HCT116 (cell line): ENCODE measurements around the gene FAM234B.

Experiments used
- CTCF ChIP-seq, 3 experiments: fragments of 200-600 bp in 1 of 3; sonication (generic) in 1 of 3; IDR thresholded peaks in 2 of 3; conservative IDR thresholded peaks in 1 of 3; 2 replicates each; pipeline ENCODE4 v1.5.1; 2012 to 2017; ENCODE audit warnings: low read depth in 2 of 3, low read length in 2 of 3, antibody characterized with exemption in 1 of 3, borderline replicate concordance in 1 of 3, control low read depth in 1 of 3, mild to moderate bottlenecking in 1 of 3, mixed read lengths in 1 of 3, mixed run types in 1 of 3, moderate library complexity in 1 of 3; ENCODE audit not compliant: insufficient read depth in 1 of 3
- EGR1 ChIP-seq: IDR thresholded peaks from 2 replicates; pipeline ENCODE4 v1.6.1; 2012; ENCODE audit warnings: low read depth
- EZH2 ChIP-seq: fragments of 200-600 bp; sonication (generic); IDR thresholded peaks from 2 replicates; pipeline ENCODE4 v1.6.1; 2017; ENCODE audit warnings: antibody characterized with exemption, mixed run types
- FOSL1 ChIP-seq: IDR thresholded peaks from 2 replicates; pipeline ENCODE4 v1.6.1; 2012; ENCODE audit warnings: low read depth
- JUND ChIP-seq: IDR thresholded peaks from 2 replicates; pipeline ENCODE4 v1.6.1; 2012
- POLR2A ChIP-seq: IDR thresholded peaks from 2 replicates; pipeline ENCODE4 v1.7.0; 2011; ENCODE audit warnings: borderline replicate concordance; ENCODE audit not compliant: insufficient read depth, insufficient read length; ENCODE audit errors: extremely low read depth
- POLR2AphosphoS5 ChIP-seq: IDR thresholded peaks from 2 replicates; pipeline ENCODE4 v1.6.1; 2011; ENCODE audit warnings: mild to moderate bottlenecking, low read depth, low read length, moderate library complexity
- RAD21 ChIP-seq: IDR thresholded peaks from 2 replicates; pipeline ENCODE4 v1.6.1; 2012; ENCODE audit warnings: low read depth, mild to moderate bottlenecking
- REST ChIP-seq: IDR thresholded peaks from 2 replicates; pipeline ENCODE4 v1.6.1; 2012; ENCODE audit warnings: low read depth
- SIN3A ChIP-seq: IDR thresholded peaks from 2 replicates; pipeline ENCODE4 v1.6.1; 2012; ENCODE audit warnings: low read depth
- YY1 ChIP-seq: IDR thresholded peaks from 2 replicates; pipeline ENCODE4 v1.6.1; 2011; ENCODE audit warnings: low read length, low read depth, moderate library complexity, mild to moderate bottlenecking; ENCODE audit not compliant: insufficient replicate concordance; ENCODE audit errors: extremely low read depth

- TF ChIP-seq REST (no peak), POLR2AphosphoS5 (no peak), YY1 (no peak), EZH2 (no peak), CTCF (IDR thresholded peaks at IDR 0.05 in 2 of 3, conservative IDR thresholded peaks at IDR 0.05 in 1 of 3; ENCODE audit: borderline replicate concordance in 1 of 3, insufficient read depth in 1 of 3, low read depth in 2 of 3, low read length in 2 of 3) (no peak), SIN3A (no peak), POLR2A (no peak), FOSL1 (no peak), JUND (no peak), RAD21 (no peak), EGR1 (no peak)
These were observed 83.3 kb downstream of the FAM234B start for GRCh38 chr12:13127444-13127843.
